Esophagus muscularis mucosa (tissue), 3 donors: ENCODE measurements around the gene FXYD2.
A peak's percentile ranks its signal among the peaks of the same experiment; 100 is the strongest.

ENCODE experiments used
- CTCF ChIP-seq, 3 experiments: fragments of 200-600 bp in 2 of 3; fragments of 450-650 bp in 1 of 3; sonication (generic) in 2 of 3; IDR thresholded peaks; one replicate each; pipeline ENCODE4 v1.5.1; 2017 to 2019; ENCODE audit warnings: antibody characterized with exemption in 3 of 3, mild to moderate bottlenecking in 2 of 3, moderate library complexity in 1 of 3
- POLR2A ChIP-seq: fragments of 450-650 bp; IDR thresholded peaks from one replicate; pipeline ENCODE4 v1.6.1; 2017; ENCODE audit warnings: antibody characterized with exemption, moderate library complexity, mild to moderate bottlenecking, low read depth
- POLR2AphosphoS5 ChIP-seq, 2 donors: sonication (generic); formaldehyde crosslinking; IDR thresholded peaks; one replicate each; pipeline ENCODE4 v1.6.1; 2017; ENCODE audit warnings: antibody characterized with exemption in 2 of 2

- TF ChIP-seq CTCF (IDR thresholded peaks at IDR 0.05) (no peak), POLR2AphosphoS5 (IDR thresholded peaks at IDR 0.05) (peak in 1 of 2 donors; percentile 31), POLR2A (no peak)
Measured at GRCh38 chr11:117851852-117852251, 27.3 kb upstream of the FXYD2 start.
